Measurements from ENCODE around the gene UBE2G2.

Gene UBE2G2

GRCh38 chr21:44724196-44724595 is 77.4 kb downstream of the UBE2G2 start:
- no peak for TF ChIP-seq CTCF (IDR thresholded peaks at IDR 0.05; ENCODE audit: unreplicated experiment in 3 of 3)
- H3K27ac Mint-ChIP-seq: peak overlapping the region in 2 of 3 experiments; percentile 69 to 75

GRCh38 chr21:44723177-44724131 is 78.2 kb downstream of the UBE2G2 start:
- no peak for TF ChIP-seq CTCF (IDR thresholded peaks at IDR 0.05; ENCODE audit: unreplicated experiment in 3 of 3)
- peak overlapping the region; percentile 91 to 96 (median 91) for H3K27ac Mint-ChIP-seq
- peaks cover 62% of the 10 kb centered on the region for H3K27me3 Mint-ChIP-seq (ENCODE audit: low read depth)
- peaks cover 19% of the 10 kb centered on the region for H3K4me1 Mint-ChIP-seq
- no peaks in the 10 kb centered on the region for H3K36me3 Mint-ChIP-seq (ENCODE audit: low read depth)
- peak overlapping the region; percentile 62 to 69 (median 67) for H3K4me3 Mint-ChIP-seq
- H3K9me3 Mint-ChIP-seq: no peaks in the 10 kb centered on the region

More at GRCh38 chr21:44724196-44724595, 77.4 kb downstream of the UBE2G2 start:
- Mint-ChIP-seq H3K36me3 (ENCODE audit: low read depth) (no peaks in the 10 kb centered on the region), H3K4me1 (peaks cover 14% of the 10 kb centered on the region), H3K27me3 (ENCODE audit: low read depth) (peaks cover 57% of the 10 kb centered on the region), H3K9me3 (no peaks in the 10 kb centered on the region), H3K4me3 (peak overlapping the region in 2 of 3 experiments; percentile 21 to 26)

- no peak for TF ChIP-seq CTCF (IDR thresholded peaks at IDR 0.05; ENCODE audit: unreplicated experiment in 3 of 3)
- H3K9me3 Mint-ChIP-seq: no peaks in the 10 kb centered on the region
- H3K27ac Mint-ChIP-seq: peak overlapping the region; percentile 91 to 96 (median 91)
- no peaks in the 10 kb centered on the region for H3K36me3 Mint-ChIP-seq (ENCODE audit: low read depth)
- H3K27me3 Mint-ChIP-seq (ENCODE audit: low read depth): peaks cover 61% of the 10 kb centered on the region
- H3K4me1 Mint-ChIP-seq: peaks cover 26% of the 10 kb centered on the region
- peak overlapping the region; percentile 62 to 69 (median 67) for H3K4me3 Mint-ChIP-seq
Measured at GRCh38 chr21:44722731-44723130, 78.9 kb downstream of the UBE2G2 start.

GRCh38 chr21:44720170-44720569 is 81.5 kb downstream of the UBE2G2 start:
- no peak overlapping the region for H3K4me3 Mint-ChIP-seq
- peaks cover 3% of the 10 kb centered on the region for H3K9me3 Mint-ChIP-seq
- no peak overlapping the region for H3K27ac Mint-ChIP-seq
- peaks cover 61% of the 10 kb centered on the region for H3K27me3 Mint-ChIP-seq (ENCODE audit: low read depth)
- peaks cover 26% of the 10 kb centered on the region for H3K4me1 Mint-ChIP-seq
- no peaks in the 10 kb centered on the region for H3K36me3 Mint-ChIP-seq (ENCODE audit: low read depth)
- TF ChIP-seq CTCF (IDR thresholded peaks at IDR 0.05; ENCODE audit: unreplicated experiment in 3 of 3): no peak

Data from nephron (organoid).